HCT116 (cell line): ENCODE measurements around the gene TPGS1.

Experiments used
- EZH2 ChIP-seq: fragments of 200-600 bp; sonication (generic); IDR thresholded peaks from 2 replicates; pipeline ENCODE4 v1.6.1; 2017; ENCODE audit warnings: antibody characterized with exemption, mixed run types
- FOSL1 ChIP-seq: IDR thresholded peaks from 2 replicates; pipeline ENCODE4 v1.6.1; 2012; ENCODE audit warnings: low read depth
- RAD21 ChIP-seq: IDR thresholded peaks from 2 replicates; pipeline ENCODE4 v1.6.1; 2012; ENCODE audit warnings: low read depth, mild to moderate bottlenecking
- SP1 ChIP-seq: IDR thresholded peaks from 2 replicates; pipeline ENCODE4 v1.6.1; 2012; ENCODE audit warnings: low read depth
- ZFX ChIP-seq: fragments of 450-650 bp; IDR thresholded peaks from 2 replicates; pipeline ENCODE4 v1.6.1; 2017
- TF ChIP-seq, protein P1 (sequence below), 3 experiments: fragments of 200-600 bp in 1 of 3; sonication (generic) in 1 of 3; IDR thresholded peaks in 2 of 3; conservative IDR thresholded peaks in 1 of 3; 2 replicates each; pipeline ENCODE4 v1.5.1; 2012 to 2017; ENCODE audit warnings: low read depth in 2 of 3, low read length in 2 of 3, antibody characterized with exemption in 1 of 3, borderline replicate concordance in 1 of 3, control low read depth in 1 of 3, mild to moderate bottlenecking in 1 of 3, mixed read lengths in 1 of 3, mixed run types in 1 of 3, moderate library complexity in 1 of 3; ENCODE audit not compliant: insufficient read depth in 1 of 3

DNA sequence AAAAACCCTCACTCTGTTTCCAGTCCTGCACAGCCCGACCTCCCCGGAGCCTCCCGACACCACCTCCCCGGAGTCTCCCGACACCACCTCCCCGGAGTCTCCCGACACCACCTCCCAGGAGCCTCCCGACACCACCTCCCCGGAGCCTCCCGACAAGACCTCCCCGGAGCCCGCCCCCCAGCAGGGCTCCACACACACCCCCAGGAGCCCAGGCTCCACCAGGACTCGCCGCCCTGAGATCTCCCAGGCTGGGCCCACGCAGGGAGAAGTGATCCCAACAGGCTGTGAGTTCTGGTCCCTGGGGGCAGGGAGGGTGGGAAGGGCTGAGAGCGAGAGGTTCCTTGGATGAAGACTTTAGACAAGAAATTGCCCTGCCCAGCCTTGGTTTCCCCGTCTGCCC lies 5.7 kb upstream of the TPGS1 start:
- TF ChIP-seq EZH2 (no peak), SP1 (no peak), ZFX (no peak), RAD21 (no peak), FOSL1 (no peak)
- TF ChIP-seq, protein P1, sequence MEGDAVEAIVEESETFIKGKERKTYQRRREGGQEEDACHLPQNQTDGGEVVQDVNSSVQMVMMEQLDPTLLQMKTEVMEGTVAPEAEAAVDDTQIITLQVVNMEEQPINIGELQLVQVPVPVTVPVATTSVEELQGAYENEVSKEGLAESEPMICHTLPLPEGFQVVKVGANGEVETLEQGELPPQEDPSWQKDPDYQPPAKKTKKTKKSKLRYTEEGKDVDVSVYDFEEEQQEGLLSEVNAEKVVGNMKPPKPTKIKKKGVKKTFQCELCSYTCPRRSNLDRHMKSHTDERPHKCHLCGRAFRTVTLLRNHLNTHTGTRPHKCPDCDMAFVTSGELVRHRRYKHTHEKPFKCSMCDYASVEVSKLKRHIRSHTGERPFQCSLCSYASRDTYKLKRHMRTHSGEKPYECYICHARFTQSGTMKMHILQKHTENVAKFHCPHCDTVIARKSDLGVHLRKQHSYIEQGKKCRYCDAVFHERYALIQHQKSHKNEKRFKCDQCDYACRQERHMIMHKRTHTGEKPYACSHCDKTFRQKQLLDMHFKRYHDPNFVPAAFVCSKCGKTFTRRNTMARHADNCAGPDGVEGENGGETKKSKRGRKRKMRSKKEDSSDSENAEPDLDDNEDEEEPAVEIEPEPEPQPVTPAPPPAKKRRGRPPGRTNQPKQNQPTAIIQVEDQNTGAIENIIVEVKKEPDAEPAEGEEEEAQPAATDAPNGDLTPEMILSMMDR (IDR thresholded peaks at IDR 0.05 in 2 of 3, conservative IDR thresholded peaks at IDR 0.05 in 1 of 3; ENCODE audit: borderline replicate concordance in 1 of 3, insufficient read depth in 1 of 3, low read depth in 2 of 3, low read length in 2 of 3), result no peak
